ENCODE results near the gene CAD. TPM values are rescaled to one million over a fixed set of nuclear protein-coding genes. Genes with fewer than 3 reads are reported as not detected.

CAD gene
- total and polyA plus RNA-seq, 10 of the 15 experiments (the other 5 are each of a cell fraction or from before 2014, with no cell fraction given) = 7.6 to 119 (median 50.7) TPM

DNA sequence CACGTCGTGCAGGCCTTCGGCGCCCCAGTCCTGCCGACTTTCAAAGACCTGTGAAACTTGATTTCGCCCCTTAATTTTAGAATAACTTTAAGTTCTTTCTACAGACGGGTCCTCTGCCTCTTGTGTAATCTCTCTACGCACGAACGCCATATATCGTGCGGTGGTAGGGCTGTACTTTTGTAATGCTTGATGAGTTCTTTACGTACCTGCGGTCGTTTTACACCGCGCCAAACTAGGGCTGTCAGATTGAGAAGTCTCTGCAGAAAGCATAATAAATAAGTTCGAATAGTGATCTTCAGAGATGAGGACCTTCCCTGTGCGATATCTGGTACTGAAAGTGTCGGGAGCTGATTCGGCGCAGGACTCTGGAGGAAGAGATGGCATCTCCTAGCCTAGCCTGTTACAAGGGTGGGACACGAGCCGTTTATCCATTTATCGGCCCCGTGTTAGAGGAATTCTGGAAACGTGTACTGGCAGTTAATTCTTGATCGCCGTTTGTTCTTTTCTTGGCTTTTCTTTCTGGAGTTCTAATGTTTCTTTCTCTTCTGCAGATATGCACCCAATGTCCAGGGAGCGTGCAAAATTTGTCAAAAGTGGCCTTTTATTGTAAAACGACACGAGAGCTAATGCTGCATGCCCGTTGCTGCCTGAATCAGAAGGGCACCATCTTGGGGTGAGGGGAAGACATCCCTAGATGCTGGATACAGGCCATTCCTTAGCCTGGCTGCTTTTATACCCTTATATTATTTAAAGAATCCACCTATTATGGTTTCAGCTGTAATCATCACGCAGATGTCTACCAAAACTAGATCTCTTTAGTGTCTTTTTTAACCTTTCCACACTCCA lies 4.3 kb upstream of the CAD start (continued):
- TF ChIP-seq, protein P1, sequence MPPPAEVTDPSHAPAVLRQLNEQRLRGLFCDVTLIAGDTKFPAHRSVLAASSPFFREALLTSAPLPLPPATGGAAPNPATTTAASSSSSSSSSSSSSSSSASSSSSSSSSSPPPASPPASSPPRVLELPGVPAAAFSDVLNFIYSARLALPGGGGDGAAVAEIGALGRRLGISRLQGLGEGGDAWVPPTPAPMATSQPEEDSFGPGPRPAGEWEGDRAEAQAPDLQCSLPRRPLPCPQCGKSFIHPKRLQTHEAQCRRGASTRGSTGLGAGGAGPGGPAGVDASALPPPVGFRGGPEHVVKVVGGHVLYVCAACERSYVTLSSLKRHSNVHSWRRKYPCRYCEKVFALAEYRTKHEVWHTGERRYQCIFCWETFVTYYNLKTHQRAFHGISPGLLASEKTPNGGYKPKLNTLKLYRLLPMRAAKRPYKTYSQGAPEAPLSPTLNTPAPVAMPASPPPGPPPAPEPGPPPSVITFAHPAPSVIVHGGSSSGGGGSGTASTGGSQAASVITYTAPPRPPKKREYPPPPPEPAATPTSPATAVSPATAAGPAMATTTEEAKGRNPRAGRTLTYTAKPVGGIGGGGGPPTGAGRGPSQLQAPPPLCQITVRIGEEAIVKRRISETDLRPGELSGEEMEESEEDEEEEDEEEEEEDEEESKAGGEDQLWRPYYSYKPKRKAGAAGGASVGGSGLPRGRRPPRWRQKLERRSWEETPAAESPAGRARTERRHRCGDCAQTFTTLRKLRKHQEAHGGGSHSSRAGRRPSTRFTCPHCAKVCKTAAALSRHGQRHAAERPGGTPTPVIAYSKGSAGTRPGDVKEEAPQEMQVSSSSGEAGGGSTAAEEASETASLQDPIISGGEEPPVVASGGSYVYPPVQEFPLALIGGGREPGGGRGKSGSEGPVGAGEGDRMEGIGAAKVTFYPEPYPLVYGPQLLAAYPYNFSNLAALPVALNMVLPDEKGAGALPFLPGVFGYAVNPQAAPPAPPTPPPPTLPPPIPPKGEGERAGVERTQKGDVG (CRISPR knock-in tag; IDR thresholded peaks at IDR 0.05) = no peak
- TF ChIP-seq BHLHE40 (IDR thresholded peaks at IDR 0.05; ENCODE audit: borderline replicate concordance in 1 of 2, low read depth in 2 of 2, low read length in 1 of 2) (no peak), LARP7 (IDR thresholded peaks at IDR 0.05) (peak; percentile 4; the same call in 1 of the 2 replicates), ZBTB11 (CRISPR knock-in tag; IDR thresholded peaks at IDR 0.05) (no peak), EP300 (IDR thresholded peaks at IDR 0.05; ENCODE audit: borderline replicate concordance in 1 of 2, control insufficient read depth in 1 of 2, low read depth in 2 of 2, low read length in 2 of 2) (0 out of 4 replicates have a peak, but pooled peaks of 1 of the 2 experiments have one; percentile 14)

Data from GM12878 (cell line).